SW 1271 (cell line): Measurements from ENCODE around the gene ZMYND11.
"Not testable (repeated sequence)": the region's sequence is repeated elsewhere in the genome, so short reads cannot be mapped to it uniquely, and the experiment has no call there.

ENCODE experiments used
- DNase-seq, 2 experiments: peaks; one replicate each; lab custom pipeline; 2025; lab: John Stamatoyannopoulos, UW

The ZMYND11 gene

GRCh38 chr10:244227-244626 is 109.0 kb downstream of the ZMYND11 start:
- DNase-seq: no peak

- no peak for DNase-seq
Measured at GRCh38 chr10:246431-246830, 111.2 kb downstream of the ZMYND11 start.

GRCh38 chr10:247480-247879 is 112.2 kb downstream of the ZMYND11 start:
- no peak for DNase-seq

- DNase-seq: no peak
Measured at GRCh38 chr10:248307-248706, 113.1 kb downstream of the ZMYND11 start.

DNA sequence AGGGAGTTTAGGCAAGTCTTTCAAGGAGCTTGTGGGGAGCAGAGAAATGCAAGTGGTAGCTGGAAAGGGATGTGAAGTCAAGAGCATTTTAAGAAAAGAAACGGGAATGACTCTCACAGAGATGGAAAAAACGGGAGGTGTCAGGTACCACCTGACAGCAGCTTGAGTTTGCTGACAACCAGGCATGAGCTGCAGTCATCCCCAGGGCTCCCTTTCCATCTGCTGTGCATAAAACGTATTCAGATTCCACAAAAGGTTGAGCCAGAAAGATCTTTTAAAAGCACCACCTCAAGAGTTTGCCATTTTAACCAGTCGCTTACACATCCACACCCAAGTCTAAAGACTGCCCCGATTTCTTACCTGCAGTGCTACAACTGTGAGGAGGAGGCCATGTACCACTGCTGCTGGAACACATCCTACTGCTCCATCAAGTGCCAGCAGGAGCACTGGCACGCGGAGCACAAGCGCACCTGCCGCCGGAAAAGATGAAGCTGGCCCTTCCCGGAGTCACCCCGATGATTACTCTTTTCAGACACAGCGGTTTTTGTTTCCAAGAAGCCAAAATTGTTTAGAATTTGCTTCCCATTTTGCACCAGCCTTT is 116.8 kb downstream of the ZMYND11 start:
- DNase-seq: no peak

DNA sequence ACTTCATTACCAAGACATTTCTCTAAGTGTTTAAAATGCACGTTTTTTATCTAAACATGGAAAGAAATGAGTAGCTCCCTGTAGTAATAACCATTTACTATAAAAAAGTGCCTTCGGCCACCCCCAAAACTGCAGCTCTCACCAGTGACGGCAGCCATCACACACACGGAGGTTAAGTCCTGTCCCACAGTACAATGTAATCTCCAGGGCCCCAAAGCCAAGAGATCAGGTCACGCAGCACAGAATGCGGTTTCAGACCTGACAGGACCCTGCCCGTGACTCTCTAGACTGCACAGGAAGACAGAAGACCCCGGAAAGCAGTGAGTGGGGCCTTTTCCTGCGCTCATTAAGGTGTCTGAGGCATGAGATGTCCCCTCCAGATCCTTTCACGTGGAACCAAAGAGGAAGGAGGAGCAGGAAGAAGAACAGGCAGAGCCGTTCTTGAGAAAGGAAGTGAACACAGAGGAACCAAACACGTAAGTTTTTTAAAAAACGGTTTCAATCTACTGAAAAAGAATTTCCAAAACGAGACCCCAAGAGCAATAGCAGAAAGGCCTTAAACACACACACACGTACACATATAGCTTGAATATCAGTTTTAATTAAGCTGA is 125.7 kb downstream of the ZMYND11 start:
- no peak for DNase-seq

DNA sequence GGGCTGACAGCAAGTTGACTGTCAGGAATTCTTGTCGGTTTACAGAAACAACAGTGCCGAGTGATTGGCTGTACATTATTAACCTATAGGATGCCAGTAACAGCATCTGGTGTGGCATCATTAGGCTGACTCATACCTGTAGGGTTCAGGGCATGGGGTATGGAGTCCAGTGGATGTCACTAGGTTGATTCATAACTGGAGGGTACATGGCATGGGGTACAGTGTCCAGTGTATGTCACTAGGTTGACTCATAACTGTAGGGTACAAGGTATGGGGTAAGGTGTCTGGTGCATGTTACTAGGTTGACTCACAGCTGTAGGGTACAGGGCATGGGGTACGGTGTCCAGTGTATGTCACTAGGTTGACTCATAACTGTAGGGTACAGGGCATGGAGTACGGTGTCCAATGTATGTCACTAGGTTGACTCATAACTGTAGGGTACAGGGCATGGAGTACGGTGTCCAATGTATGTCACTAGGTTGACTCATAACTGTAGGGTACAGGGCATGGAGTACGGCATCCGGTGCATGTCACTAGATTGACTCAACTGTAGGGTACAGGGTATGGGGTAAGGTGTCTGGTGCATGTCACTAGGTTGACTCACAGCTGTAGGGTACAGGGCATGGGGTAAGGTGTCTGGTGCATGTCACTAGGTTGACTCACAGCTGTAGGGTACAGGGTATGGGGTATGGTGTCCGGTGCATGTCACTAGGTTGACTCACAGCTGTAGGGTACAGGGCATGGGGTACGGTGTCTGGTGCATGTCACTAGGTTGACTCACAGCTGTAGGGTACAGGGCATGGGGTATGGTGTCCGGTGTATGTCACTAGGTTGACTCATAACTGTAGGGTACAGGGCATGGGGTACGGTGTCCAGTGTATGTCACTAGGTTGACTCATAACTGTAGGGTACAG is 129.2 kb downstream of the ZMYND11 start:
- DNase-seq: not testable (repeated sequence)

GRCh38 chr10:265074-265440 is 129.8 kb downstream of the ZMYND11 start:
- not testable (repeated sequence) for DNase-seq

- not testable (repeated sequence) for DNase-seq
Measured at GRCh38 chr10:265816-266588, 130.7 kb downstream of the ZMYND11 start.

DNA sequence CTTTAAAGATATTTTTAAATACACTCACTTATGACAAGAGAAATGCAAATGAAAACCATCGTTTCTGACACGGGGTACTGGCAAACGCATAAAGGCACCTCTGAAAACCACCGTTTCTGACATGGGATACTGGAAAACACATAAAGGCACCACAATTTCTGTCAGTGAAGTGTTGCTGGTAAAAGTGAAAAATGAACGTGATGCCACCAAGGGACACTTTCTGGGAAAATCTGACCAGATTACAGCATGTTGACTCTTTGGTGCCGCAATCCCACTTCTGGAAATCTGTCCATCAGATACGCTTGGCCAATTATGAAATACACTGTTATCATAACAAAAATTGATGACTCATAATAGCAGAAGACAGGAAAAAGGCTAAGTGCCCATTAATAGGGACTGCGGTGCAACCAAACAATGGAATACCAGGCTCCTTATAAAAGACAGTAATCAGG is 131.7 kb downstream of the ZMYND11 start:
- no peak for DNase-seq

DNA sequence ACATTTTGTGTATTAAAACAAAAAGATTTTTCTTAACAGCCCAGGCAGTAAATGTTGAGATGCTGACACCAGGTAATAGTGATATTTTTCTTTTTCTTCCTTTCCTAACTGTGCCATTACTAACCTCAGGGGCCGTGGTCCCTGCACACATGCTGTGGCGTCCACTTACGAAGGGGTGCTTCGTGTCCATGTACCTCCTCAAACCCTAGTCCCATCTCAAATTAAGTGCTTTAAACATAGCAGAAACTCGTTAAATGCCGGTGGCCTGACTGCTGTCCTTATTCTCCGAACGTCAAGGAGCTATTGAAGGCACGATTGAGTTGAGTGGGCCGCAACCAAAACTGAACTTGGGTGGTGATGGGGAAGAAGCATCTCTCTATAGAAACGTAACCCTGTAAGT is 132.4 kb downstream of the ZMYND11 start:
- DNase-seq: no peak

DNA sequence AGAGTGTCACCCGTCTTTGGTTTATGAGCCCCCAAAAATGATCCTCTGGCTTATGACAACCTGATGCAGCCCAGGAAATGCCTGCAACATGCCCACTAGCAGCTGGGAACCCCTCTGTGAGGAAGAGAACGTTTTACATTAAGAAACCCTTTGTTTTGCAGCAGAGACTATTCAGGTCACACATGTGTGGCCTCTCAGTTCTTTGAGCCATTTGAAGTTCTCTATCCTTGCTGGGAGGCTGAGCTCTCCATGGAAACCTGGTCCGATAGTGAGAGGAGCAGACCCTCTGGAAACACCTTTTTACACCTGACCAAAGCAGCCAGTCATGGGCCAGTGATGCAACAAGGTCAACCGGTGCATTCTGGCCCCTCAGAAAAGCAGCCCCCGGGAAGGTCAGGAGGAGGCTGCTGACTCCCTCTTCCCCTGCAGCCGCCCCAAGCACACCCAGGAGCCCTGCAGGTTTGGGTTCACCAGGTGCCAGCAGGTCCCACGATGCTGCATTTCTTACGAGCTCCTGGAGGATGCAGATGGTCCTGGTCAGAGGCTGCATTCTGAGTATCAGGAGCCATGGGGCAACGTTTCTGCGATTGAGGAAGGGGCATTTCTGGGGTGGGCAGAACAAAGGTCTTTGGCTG is 134.3 kb downstream of the ZMYND11 start:
- DNase-seq: no peak

DNA sequence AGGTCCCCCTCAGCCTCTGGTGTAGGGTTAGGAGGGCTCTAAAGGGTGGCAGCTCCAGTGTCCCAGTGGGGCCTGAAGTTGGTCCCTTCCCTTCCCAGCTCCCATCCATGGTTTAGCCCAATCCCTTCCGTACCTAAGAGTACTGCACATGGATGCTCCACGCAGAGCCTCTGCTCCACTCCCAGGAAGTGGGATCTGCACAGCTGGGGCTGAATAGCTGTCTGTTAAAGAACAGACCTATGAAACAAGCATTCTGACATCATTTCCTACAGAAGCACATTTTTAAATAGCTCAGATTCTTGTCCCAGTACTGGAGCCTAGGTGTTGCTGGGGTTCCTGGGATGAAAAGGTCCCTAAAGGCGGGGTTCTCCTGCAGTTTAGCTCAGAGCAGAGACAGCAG is 135.9 kb downstream of the ZMYND11 start:
- DNase-seq: no peak

DNA sequence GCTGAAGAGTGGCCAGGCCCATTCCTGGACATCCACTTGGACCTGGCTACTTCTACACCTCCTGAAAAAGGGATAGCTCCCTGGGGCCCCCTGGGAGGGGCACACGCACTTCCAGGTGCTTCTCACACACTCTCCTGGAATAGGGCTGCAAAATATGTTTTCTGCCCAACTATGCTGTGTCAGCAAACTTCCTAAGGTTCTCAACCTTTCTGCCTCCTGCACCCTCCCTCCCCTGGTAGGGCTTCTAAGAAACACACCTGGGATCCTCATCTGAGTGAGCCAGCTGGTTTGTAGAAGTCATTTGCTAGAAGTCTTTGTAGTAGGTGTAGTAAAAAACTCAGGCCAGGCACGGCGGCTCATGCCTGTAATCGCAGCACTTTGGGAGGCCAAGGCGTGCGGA is 136.5 kb downstream of the ZMYND11 start:
- DNase-seq: no peak

- DNase-seq: no peak
Measured at GRCh38 chr10:273088-273487, 137.8 kb downstream of the ZMYND11 start.

GRCh38 chr10:274866-275265 is 139.6 kb downstream of the ZMYND11 start:
- no peak for DNase-seq

DNA sequence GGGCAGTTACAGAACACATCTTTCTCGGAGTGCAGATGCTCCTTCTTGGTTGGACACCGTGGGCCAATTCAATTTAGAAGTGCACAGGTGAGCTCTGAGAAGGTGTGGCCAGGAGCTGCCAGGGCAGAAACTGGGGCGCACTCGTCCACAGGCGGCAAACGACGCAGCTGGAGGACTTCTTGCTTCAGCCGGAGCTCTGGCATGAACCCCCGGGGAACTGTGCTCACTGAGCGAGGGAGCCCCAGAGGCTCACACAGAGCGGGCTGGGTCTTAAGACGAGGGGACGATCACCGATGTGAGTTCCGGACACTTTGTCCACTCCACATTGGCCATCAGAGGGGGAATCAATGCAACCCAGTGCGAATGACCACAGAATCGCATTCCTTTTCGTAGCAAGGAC is 140.4 kb downstream of the ZMYND11 start:
- no peak for DNase-seq

GRCh38 chr10:277963-278362 is 142.7 kb downstream of the ZMYND11 start:
- no peak for DNase-seq

GRCh38 chr10:278707-279106 is 143.5 kb downstream of the ZMYND11 start:
- DNase-seq: no peak

DNA sequence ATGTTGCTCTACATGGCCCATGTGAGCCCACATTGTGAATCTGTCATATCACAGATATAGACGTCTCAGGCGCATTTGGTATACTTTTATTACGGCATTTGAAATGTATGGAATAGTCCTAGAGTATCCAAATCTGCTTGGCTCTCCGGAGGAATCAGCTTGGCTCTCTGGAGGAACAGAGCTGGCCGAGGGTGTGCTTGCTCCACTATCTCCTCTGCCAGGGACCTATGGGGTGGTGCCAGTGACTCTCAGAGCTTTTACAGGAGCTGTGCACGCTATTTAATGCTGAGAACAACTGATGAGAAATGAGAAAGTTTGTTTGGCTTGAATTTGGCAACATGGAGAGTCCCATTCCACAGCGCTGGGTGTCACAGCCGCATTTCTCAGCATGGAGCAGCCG is 144.0 kb downstream of the ZMYND11 start:
- DNase-seq: no peak

- DNase-seq: no peak
Measured at GRCh38 chr10:279655-280054, 144.4 kb downstream of the ZMYND11 start.
